Muscle of back (tissue), 13 donors: ENCODE results near the gene TRO. TPM values are rescaled to one million over a fixed set of nuclear protein-coding genes. Genes with fewer than 3 reads are reported as not detected.

ENCODE experiments used
- DNase-seq, 3 donors: peaks; one replicate each; pipeline versions ENCODE4 v3.0.0 to v3.0.0-alpha.2; 2013
- long read RNA-seq, 9 donors: transcript quantifications; one replicate each; lab custom pipeline, GENCODE V29; 2026
- polyA plus RNA-seq, 10 donors: library from polyadenylated mRNA; unstranded; fragments of 120-200 nt; gene quantifications; one replicate each; pipeline ENCODE4 v1.2.1, GENCODE V29; 2013; ENCODE audit not compliant: insufficient read length in 10 of 10

The TRO gene
- polyA plus RNA-seq = 100 to 1,000 TPM in 5 of 10 donors, 10 to 100 TPM in 5; 87.0 to 147 (median 111) TPM
- long read RNA-seq, donor 1, partial matches to known transcripts = 25 of 32 reads
- long read RNA-seq, donor 1, other reads (novel, unspliced or antisense) = 0 of 32 reads
- long read RNA-seq, donor 2, partial matches to known transcripts = 32 of 36 reads
- long read RNA-seq, donor 2, other reads (novel, unspliced or antisense) = 0 of 36 reads
- long read RNA-seq, donor 3 = 0 reads
- long read RNA-seq, donor 4, full-length matches to known transcripts = 5 of 15 reads
- long read RNA-seq, donor 4, partial matches to known transcripts = 10 of 15 reads
- long read RNA-seq, donor 4, other reads (novel, unspliced or antisense) = 0 of 15 reads
- long read RNA-seq, donor 5, partial matches to known transcripts = 49 of 54 reads
- long read RNA-seq, donor 5, other reads (novel, unspliced or antisense) = 0 of 54 reads
- long read RNA-seq, donor 6, partial matches to known transcripts = 40 of 47 reads
- long read RNA-seq, donor 6, other reads (novel, unspliced or antisense) = 0 of 47 reads
- long read RNA-seq, donor 7, partial matches to known transcripts = 12 of 19 reads
- long read RNA-seq, donor 7, other reads (novel, unspliced or antisense) = 0 of 19 reads
- long read RNA-seq, donor 8, partial matches to known transcripts = 12 of 13 reads
- long read RNA-seq, donor 8, other reads (novel, unspliced or antisense) = 0 of 13 reads
- long read RNA-seq, donor 9 = 0 reads

- peak; percentile 25 to 79 (median 56) for DNase-seq
Observed at GRCh38 chrX:54920610-54921426, at the start of gene TRO. TSS of gene TRO (plus strand) at chrX:54920824. CDS start at chrX:54922247, 1,423 bp downstream.

GRCh38 chrX:54885740-54886139 lies 34.9 kb upstream of the TRO start:
- no peak for DNase-seq

GRCh38 chrX:54891573-54891972 lies 29.1 kb upstream of the TRO start:
- peak in 2 of 3 donors; percentile 8 to 11 for DNase-seq

GRCh38 chrX:54894159-54894558 lies 26.5 kb upstream of the TRO start:
- no peak for DNase-seq

GRCh38 chrX:54909941-54910340 lies 10.7 kb upstream of the TRO start:
- DNase-seq = no peak

- peak; percentile 73 to 91 (median 84) for DNase-seq
Observed at GRCh38 chrX:54921427-54922021, 900 bp downstream of the TRO start.

GRCh38 chrX:54922547-54922946 lies 1.9 kb downstream of the TRO start:
- DNase-seq = peak in 2 of 3 donors; percentile 9

GRCh38 chrX:54923376-54923775 lies 2.8 kb downstream of the TRO start:
- no peak for DNase-seq

GRCh38 chrX:54926978-54927377 lies 6.4 kb downstream of the TRO start:
- DNase-seq = no peak

GRCh38 chrX:54928876-54929275 lies 8.3 kb downstream of the TRO start:
- no peak for DNase-seq

GRCh38 chrX:54930291-54931049 lies 9.8 kb downstream of the TRO start:
- no peak for DNase-seq

- no peak for DNase-seq
Observed at GRCh38 chrX:54931107-54931506, 10.5 kb downstream of the TRO start.

GRCh38 chrX:54933150-54933826 lies 12.7 kb downstream of the TRO start:
- no peak for DNase-seq

GRCh38 chrX:54934058-54934457 lies 13.4 kb downstream of the TRO start:
- DNase-seq = no peak

GRCh38 chrX:54934890-54935289 lies 14.3 kb downstream of the TRO start:
- DNase-seq = no peak

GRCh38 chrX:54935306-54935705 lies 14.7 kb downstream of the TRO start:
- DNase-seq = no peak

- no peak for DNase-seq
Observed at GRCh38 chrX:54937416-54937815, 16.8 kb downstream of the TRO start.

GRCh38 chrX:54944816-54945215 lies 24.2 kb downstream of the TRO start:
- DNase-seq = no peak

GRCh38 chrX:54945224-54945623 lies 24.6 kb downstream of the TRO start:
- DNase-seq = no peak

- DNase-seq = no peak
Observed at GRCh38 chrX:54950730-54951375, 30.2 kb downstream of the TRO start.
